MCF 10A (cell line): ENCODE measurements around the gene PRRT1B. TPM values are rescaled to one million over a fixed set of nuclear protein-coding genes. Genes with fewer than 3 reads are reported as not detected.

ENCODE experiments used
- BruUV-seq: library from RNA; stranded (reverse); fragments of 400-500 nt; replicated peaks from 2 replicates; lab custom pipeline; 2021; lab: Mats Ljungman, UMichigan
- CTCF ChIA-PET: fragments of 300-600 bp; sonication (Branson Sonifier 250); formaldehyde crosslinking; extraction: SDS; loops from one replicate; lab custom pipeline; 2021; ENCODE audit warnings: antibody characterized with exemption, inconsistent platforms; lab: Yijun Ruan, JAX
- POLR2A ChIA-PET: fragments of 300-600, 350-650 bp; sonication (Branson Sonifier 250); formaldehyde crosslinking; extraction: SDS; loops from one replicate; lab custom pipeline; 2020; ENCODE audit warnings: antibody characterized with exemption, inconsistent platforms; lab: Yijun Ruan, JAX
- DNase-seq: peaks from one replicate; pipeline ENCODE4 v3.0.0-alpha.2; 2018; ENCODE audit not compliant: unreplicated experiment
- H3K27ac Mint-ChIP-seq: one replicate; pipeline ENCODE4 v1.8.0; 2022; ENCODE audit warnings: mild to moderate bottlenecking, low read depth, mixed read lengths; ENCODE audit not compliant: unreplicated experiment
- H3K27me3 Mint-ChIP-seq: one replicate; pipeline ENCODE4 v1.8.0; 2022; ENCODE audit warnings: mixed read lengths; ENCODE audit not compliant: insufficient read depth, unreplicated experiment
- H3K36me3 Mint-ChIP-seq: one replicate; pipeline ENCODE4 v1.8.0; 2022; ENCODE audit warnings: mild to moderate bottlenecking, moderate library complexity, mixed read lengths; ENCODE audit not compliant: insufficient read depth, unreplicated experiment
- H3K4me1 Mint-ChIP-seq: one replicate; pipeline ENCODE4 v1.8.0; 2022; ENCODE audit warnings: mixed read lengths; ENCODE audit not compliant: insufficient read depth, unreplicated experiment
- H3K4me3 Mint-ChIP-seq: one replicate; pipeline ENCODE4 v1.8.0; 2022; ENCODE audit warnings: mild to moderate bottlenecking, moderate library complexity, mixed read lengths; ENCODE audit not compliant: unreplicated experiment
- H3K9me3 Mint-ChIP-seq: one replicate; pipeline ENCODE4 v1.8.0; 2022; ENCODE audit warnings: mixed read lengths; ENCODE audit not compliant: unreplicated experiment
- CTCF ChIP-seq: fragments of 200-600 bp; IDR thresholded peaks from one replicate; pipeline ENCODE4 v1.8.0; 2022; ENCODE audit warnings: antibody characterized with exemption, mild to moderate bottlenecking; ENCODE audit not compliant: unreplicated experiment
- intact Hi-C: fragments of 100-400 bp; cut with micrococcal nuclease; formaldehyde crosslinking; loops from 2 replicates; pipeline ENCODE4 v1.14.1; 2022
- total RNA-seq: library from RNA; stranded (reverse); gene quantifications from 2 replicates; pipeline ENCODE4 v1.2.3, GENCODE V29; 2022

PRRT1B gene
- total RNA-seq, 1 experiment from 2014 or later = not detected

GRCh38 chr9:131523086-131523388 is 22.3 kb upstream of the PRRT1B start:
- Mint-ChIP-seq H3K4me3 (no peak overlapping the region), H3K4me1 (no peaks in the 10 kb centered on the region), H3K27me3 (no peaks in the 10 kb centered on the region), H3K36me3 (peaks cover 65% of the 10 kb centered on the region), H3K9me3 (no peaks in the 10 kb centered on the region), H3K27ac (no peak overlapping the region)
- intact Hi-C loops = no loop called here
- BruUV-seq = no TSS peak
- TF ChIP-seq CTCF = no peak
- ChIA-PET POLR2A (interaction anchor here (0.5 to 1.0 kb wide), 2 partner anchors 20 to 64 kb away, joined by 3 to 4 read pairs; partner anchors contain the start of gene POMT1), CTCF (no interaction called here)
- no peak for DNase-seq

- no peak for TF ChIP-seq CTCF
- no peak for DNase-seq
- H3K4me3 Mint-ChIP-seq = no peak overlapping the region
- ChIA-PET CTCF (interaction anchor here (0.6 to 0.7 kb wide), 2 partner anchors 16 to 712 kb away, joined by 3 read pairs; no protein-coding TSS in a partner anchor), POLR2A (interaction anchor here (0.5 to 1.0 kb wide), 2 partner anchors 21 to 65 kb away, joined by 3 to 4 read pairs; partner anchors contain the start of gene POMT1)
- no TSS peak for BruUV-seq
- intact Hi-C loops = no loop called here
- H3K27me3 Mint-ChIP-seq = no peaks in the 10 kb centered on the region
- peaks cover 58% of the 10 kb centered on the region for H3K36me3 Mint-ChIP-seq
- no peaks in the 10 kb centered on the region for H3K9me3 Mint-ChIP-seq
- no peaks in the 10 kb centered on the region for H3K4me1 Mint-ChIP-seq
- no peak overlapping the region for H3K27ac Mint-ChIP-seq
These were observed 21.6 kb upstream of the PRRT1B start for GRCh38 chr9:131523451-131524435.

- Mint-ChIP-seq H3K27ac (no peak overlapping the region), H3K36me3 (peaks cover 57% of the 10 kb centered on the region)
These were observed 20.5 kb upstream of the PRRT1B start for GRCh38 chr9:131524665-131525315.

More at GRCh38 chr9:131524665-131525315, 20.5 kb upstream of the PRRT1B start:
- Mint-ChIP-seq H3K9me3 (no peaks in the 10 kb centered on the region), H3K4me3 (no peak overlapping the region), H3K27me3 (no peaks in the 10 kb centered on the region), H3K4me1 (no peaks in the 10 kb centered on the region)
- POLR2A ChIA-PET = interaction anchor here (0.8 kb wide), 1 partner anchor 11 kb away, joined by 3 read pairs; no protein-coding TSS in a partner anchor
- DNase-seq = no peak
- no peak for TF ChIP-seq CTCF
- BruUV-seq = no TSS peak
- CTCF ChIA-PET = no interaction called here
- intact Hi-C loops = no loop called here
